Muscle layer of duodenum (tissue), 2 donors: ENCODE results near the gene ANKRD13B.
A peak's percentile ranks its signal among the peaks of the same experiment; 100 is the strongest.

ENCODE experiments used
- H3K27ac ChIP-seq: one replicate; pipeline ENCODE4 v1.7.0; 2013; ENCODE audit warnings: mild to moderate bottlenecking, low read length
- H3K27me3 ChIP-seq: one replicate; pipeline ENCODE4 v1.7.0; 2013; ENCODE audit warnings: low read depth, mild to moderate bottlenecking, control low read depth, low read length
- H3K36me3 ChIP-seq, 2 donors: one replicate each; pipeline ENCODE4 v1.7.0; 2013; ENCODE audit warnings: low read length in 2 of 2, control low read depth in 1 of 2, mild to moderate bottlenecking in 1 of 2; ENCODE audit not compliant: insufficient read depth in 2 of 2, control insufficient read depth in 1 of 2
- H3K4me1 ChIP-seq, 2 donors: one replicate each; pipeline ENCODE4 v1.7.0; 2013; ENCODE audit warnings: low read length in 2 of 2, mild to moderate bottlenecking in 2 of 2, control low read depth in 1 of 2, moderate library complexity in 1 of 2; ENCODE audit not compliant: insufficient read depth in 2 of 2, control insufficient read depth in 1 of 2
- H3K4me3 ChIP-seq, 2 donors: one replicate each; pipeline ENCODE4 v1.7.0; 2013; ENCODE audit warnings: low read length in 2 of 2, low read depth in 1 of 2, mild to moderate bottlenecking in 1 of 2
- H3K9me3 ChIP-seq, 2 donors: one replicate each; pipeline ENCODE4 v1.7.0; 2013; ENCODE audit warnings: low read length in 2 of 2, control low read depth in 1 of 2, mild to moderate bottlenecking in 1 of 2; ENCODE audit not compliant: control insufficient read depth in 1 of 2
- donor health status: healthy.

The ANKRD13B gene

GRCh38 chr17:29585080-29585751 is 7.7 kb upstream of the ANKRD13B start:
- Histone ChIP-seq H3K27ac (peak overlapping the region; percentile 45), H3K36me3 (peaks cover 8 to 15% of the 10 kb centered on the region in 2 donors), H3K9me3 (no peaks in the 10 kb centered on the region), H3K27me3 (no peaks in the 10 kb centered on the region), H3K4me3 (peak overlapping the region in 1 of 2 donors; percentile 26), H3K4me1 (peaks cover 21 to 23% of the 10 kb centered on the region in 2 donors)

GRCh38 chr17:29586676-29587469 is 6.1 kb upstream of the ANKRD13B start:
- Histone ChIP-seq H3K4me1 (peaks cover 28 to 40% of the 10 kb centered on the region in 2 donors), H3K36me3 (peaks cover 5 to 8% of the 10 kb centered on the region in 2 donors), H3K27me3 (no peaks in the 10 kb centered on the region), H3K9me3 (no peaks in the 10 kb centered on the region), H3K27ac (no peak overlapping the region), H3K4me3 (no peak overlapping the region)

- H3K4me1 ChIP-seq = peaks cover 35 to 47% of the 10 kb centered on the region in 2 donors
- H3K4me3 ChIP-seq = peak overlapping the region; percentile 79 to 89
- H3K27me3 ChIP-seq = no peaks in the 10 kb centered on the region
- H3K9me3 ChIP-seq = no peaks in the 10 kb centered on the region
- no peak overlapping the region for H3K27ac ChIP-seq
- H3K36me3 ChIP-seq = peaks cover 3% of the 10 kb centered on the region in 2 donors
Measured at GRCh38 chr17:29587591-29587990, 5.3 kb upstream of the ANKRD13B start.

GRCh38 chr17:29588017-29588561 is 4.8 kb upstream of the ANKRD13B start:
- peak overlapping the region; percentile 51 for H3K27ac ChIP-seq
- H3K4me1 ChIP-seq = peaks cover 37 to 51% of the 10 kb centered on the region in 2 donors
- H3K27me3 ChIP-seq = no peaks in the 10 kb centered on the region
- peak overlapping the region; percentile 79 to 89 for H3K4me3 ChIP-seq
- H3K36me3 ChIP-seq = peaks cover 0 to 2% of the 10 kb centered on the region in 2 donors
- H3K9me3 ChIP-seq = no peaks in the 10 kb centered on the region

GRCh38 chr17:29588562-29589411 is 4.1 kb upstream of the ANKRD13B start:
- peak overlapping the region; percentile 51 for H3K27ac ChIP-seq

GRCh38 chr17:29589524-29590410 is 3.2 kb upstream of the ANKRD13B start, which contains the start of gene GIT1:
GIT1 (minus strand) TSS chr17:29589648; CDS start chr17:29589378, 270 bp downstream.
- H3K27ac ChIP-seq = peak within 1 kb of the TSS; percentile 56
- peaks cover 37 to 62% of the 10 kb centered on the region in 2 donors for H3K4me1 ChIP-seq

More at GRCh38 chr17:29588562-29589411, 4.1 kb upstream of the ANKRD13B start:
- Histone ChIP-seq H3K27me3 (no peaks in the 10 kb centered on the region), H3K9me3 (no peaks in the 10 kb centered on the region), H3K4me1 (peaks cover 37 to 54% of the 10 kb centered on the region in 2 donors), H3K36me3 (no peaks in the 10 kb centered on the region), H3K4me3 (peak overlapping the region; percentile 79 to 89)

GRCh38 chr17:29590411-29591145 is 2.4 kb upstream of the ANKRD13B start:
- Histone ChIP-seq H3K36me3 (no peaks in the 10 kb centered on the region), H3K4me1 (peaks cover 37 to 62% of the 10 kb centered on the region in 2 donors), H3K4me3 (peak overlapping the region; percentile 65 to 70), H3K27ac (peak overlapping the region; percentile 56), H3K27me3 (no peaks in the 10 kb centered on the region), H3K9me3 (no peaks in the 10 kb centered on the region)

More at GRCh38 chr17:29589524-29590410, 3.2 kb upstream of the ANKRD13B start, which contains the start of gene GIT1:
- Histone ChIP-seq H3K9me3 (no peaks in the 10 kb centered on the region), H3K4me3 (peak within 1 kb of the TSS; percentile 79 to 89), H3K27me3 (no peaks in the 10 kb centered on the region), H3K36me3 (no peaks in the 10 kb centered on the region)

- H3K4me1 ChIP-seq = peaks cover 37 to 62% of the 10 kb centered on the region in 2 donors
- H3K27ac ChIP-seq = no peak overlapping the region
- peak overlapping the region; percentile 30 to 70 for H3K4me3 ChIP-seq
Measured at GRCh38 chr17:29591146-29591736, 1.7 kb upstream of the ANKRD13B start.

GRCh38 chr17:29591737-29592608 is 959 bp upstream of the ANKRD13B start:
- peak overlapping the region; percentile 30 to 70 for H3K4me3 ChIP-seq
- peak overlapping the region; percentile 60 for H3K27ac ChIP-seq
- H3K9me3 ChIP-seq = no peaks in the 10 kb centered on the region
- H3K27me3 ChIP-seq = no peaks in the 10 kb centered on the region
- no peaks in the 10 kb centered on the region for H3K36me3 ChIP-seq
- peaks cover 33 to 57% of the 10 kb centered on the region in 2 donors for H3K4me1 ChIP-seq

More at GRCh38 chr17:29591146-29591736, 1.7 kb upstream of the ANKRD13B start:
- no peaks in the 10 kb centered on the region for H3K36me3 ChIP-seq
- H3K9me3 ChIP-seq = no peaks in the 10 kb centered on the region
- H3K27me3 ChIP-seq = no peaks in the 10 kb centered on the region
